Esophagus muscularis mucosa (tissue), 3 donors: ENCODE results near the gene ROBO1.

ENCODE experiments used
- POLR2A ChIP-seq: fragments of 450-650 bp; IDR thresholded peaks from one replicate; pipeline ENCODE4 v1.6.1; 2017; ENCODE audit warnings: antibody characterized with exemption, moderate library complexity, mild to moderate bottlenecking, low read depth
- POLR2AphosphoS5 ChIP-seq, 2 donors: sonication (generic); formaldehyde crosslinking; IDR thresholded peaks; one replicate each; pipeline ENCODE4 v1.6.1; 2017; ENCODE audit warnings: antibody characterized with exemption in 2 of 2
- TF ChIP-seq, protein P1 (sequence below), 3 experiments: fragments of 200-600 bp in 2 of 3; fragments of 450-650 bp in 1 of 3; sonication (generic) in 2 of 3; IDR thresholded peaks; one replicate each; pipeline ENCODE4 v1.5.1; 2017 to 2019; ENCODE audit warnings: antibody characterized with exemption in 3 of 3, mild to moderate bottlenecking in 2 of 3, moderate library complexity in 1 of 3

DNA sequence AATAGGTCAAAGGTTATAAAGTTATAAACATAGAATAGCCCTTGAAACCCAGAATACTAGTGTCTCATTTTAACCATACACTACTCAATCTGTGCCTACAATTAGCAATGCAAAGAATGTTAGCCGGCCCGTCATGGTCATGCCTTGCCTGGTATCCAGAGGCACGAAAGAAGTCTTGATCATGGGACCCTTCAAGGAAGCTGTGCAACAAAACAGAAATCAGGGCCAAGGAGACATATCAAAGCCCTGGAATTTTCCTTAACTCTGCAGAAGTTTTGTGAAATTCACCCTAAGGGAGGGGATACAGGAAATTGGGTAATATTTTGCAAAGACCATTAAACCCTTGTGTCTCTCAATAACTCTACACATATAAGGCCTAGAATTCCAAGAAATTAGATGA is 482.4 kb downstream of the ROBO1 start:
- TF ChIP-seq POLR2A (no peak), POLR2AphosphoS5 (IDR thresholded peaks at IDR 0.05) (no peak)
- TF ChIP-seq, protein P1, sequence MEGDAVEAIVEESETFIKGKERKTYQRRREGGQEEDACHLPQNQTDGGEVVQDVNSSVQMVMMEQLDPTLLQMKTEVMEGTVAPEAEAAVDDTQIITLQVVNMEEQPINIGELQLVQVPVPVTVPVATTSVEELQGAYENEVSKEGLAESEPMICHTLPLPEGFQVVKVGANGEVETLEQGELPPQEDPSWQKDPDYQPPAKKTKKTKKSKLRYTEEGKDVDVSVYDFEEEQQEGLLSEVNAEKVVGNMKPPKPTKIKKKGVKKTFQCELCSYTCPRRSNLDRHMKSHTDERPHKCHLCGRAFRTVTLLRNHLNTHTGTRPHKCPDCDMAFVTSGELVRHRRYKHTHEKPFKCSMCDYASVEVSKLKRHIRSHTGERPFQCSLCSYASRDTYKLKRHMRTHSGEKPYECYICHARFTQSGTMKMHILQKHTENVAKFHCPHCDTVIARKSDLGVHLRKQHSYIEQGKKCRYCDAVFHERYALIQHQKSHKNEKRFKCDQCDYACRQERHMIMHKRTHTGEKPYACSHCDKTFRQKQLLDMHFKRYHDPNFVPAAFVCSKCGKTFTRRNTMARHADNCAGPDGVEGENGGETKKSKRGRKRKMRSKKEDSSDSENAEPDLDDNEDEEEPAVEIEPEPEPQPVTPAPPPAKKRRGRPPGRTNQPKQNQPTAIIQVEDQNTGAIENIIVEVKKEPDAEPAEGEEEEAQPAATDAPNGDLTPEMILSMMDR (IDR thresholded peaks at IDR 0.05), result no peak
